Right lobe of liver (tissue), 4 donors: Measurements from ENCODE around the gene FOXP3.

ENCODE experiments used
- CTCF ChIP-seq, 4 donors: fragments of 200-600 bp in 3 of 4; fragments of 450-650 bp in 1 of 4; IDR thresholded peaks; one replicate each; pipeline versions ENCODE4 v1.5.1 to v1.8.0; 2016 to 2022; ENCODE audit warnings: antibody characterized with exemption in 4 of 4, mild to moderate bottlenecking in 2 of 4
- POLR2A ChIP-seq: fragments of 450-650 bp; IDR thresholded peaks from one replicate; pipeline ENCODE4 v1.6.1; 2017; ENCODE audit warnings: antibody characterized with exemption, mild to moderate bottlenecking
- donor health status: DM: no; HTN: no; CAD: no.
- donor health status: DM: no; HTN: no; CAD: no.
- donor health status: DM: no; HTN: yes; CAD: no.

GRCh38 chrX:49247916-49248811 lies 16.3 kb downstream of the FOXP3 start:
- TF ChIP-seq CTCF (IDR thresholded peaks at IDR 0.05) = no peak
- no peak for TF ChIP-seq POLR2A
